ENCODE results near the gene SAT1. TPM values are rescaled to one million over a fixed set of nuclear protein-coding genes. Genes with fewer than 3 reads are reported as not detected.
A peak's percentile ranks its signal among the peaks of the same experiment; 100 is the strongest.

Gene SAT1
- polyA plus RNA-seq, 1 donor (not counting 4 experiments of a cell fraction or from before 2014, with no cell fraction given) = 1,607 TPM

DNA sequence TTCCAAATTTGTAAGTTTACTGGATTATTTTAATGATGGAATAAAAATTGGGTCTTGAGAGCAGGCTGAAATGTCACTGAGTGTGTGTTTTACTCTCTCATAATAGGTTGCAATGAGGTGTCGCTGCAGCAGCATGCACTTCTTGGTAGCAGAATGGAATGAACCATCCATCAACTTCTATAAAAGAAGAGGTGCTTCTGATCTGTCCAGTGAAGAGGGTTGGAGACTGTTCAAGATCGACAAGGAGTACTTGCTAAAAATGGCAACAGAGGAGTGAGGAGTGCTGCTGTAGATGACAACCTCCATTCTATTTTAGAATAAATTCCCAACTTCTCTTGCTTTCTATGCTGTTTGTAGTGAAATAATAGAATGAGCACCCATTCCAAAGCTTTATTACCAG lies 2.6 kb downstream of the SAT1 start:
- H3K4me2 ChIP-seq (ENCODE audit: control insufficient read depth, extremely low read depth, insufficient read depth, low read depth, low read length) = peak overlapping the region; percentile 71
- H3K9ac ChIP-seq (ENCODE audit: control insufficient read depth, extremely low read depth, insufficient read depth, low read length) = no peak overlapping the region
- H2AFZ ChIP-seq (ENCODE audit: control insufficient read depth, low read length) = no peak overlapping the region

DNA sequence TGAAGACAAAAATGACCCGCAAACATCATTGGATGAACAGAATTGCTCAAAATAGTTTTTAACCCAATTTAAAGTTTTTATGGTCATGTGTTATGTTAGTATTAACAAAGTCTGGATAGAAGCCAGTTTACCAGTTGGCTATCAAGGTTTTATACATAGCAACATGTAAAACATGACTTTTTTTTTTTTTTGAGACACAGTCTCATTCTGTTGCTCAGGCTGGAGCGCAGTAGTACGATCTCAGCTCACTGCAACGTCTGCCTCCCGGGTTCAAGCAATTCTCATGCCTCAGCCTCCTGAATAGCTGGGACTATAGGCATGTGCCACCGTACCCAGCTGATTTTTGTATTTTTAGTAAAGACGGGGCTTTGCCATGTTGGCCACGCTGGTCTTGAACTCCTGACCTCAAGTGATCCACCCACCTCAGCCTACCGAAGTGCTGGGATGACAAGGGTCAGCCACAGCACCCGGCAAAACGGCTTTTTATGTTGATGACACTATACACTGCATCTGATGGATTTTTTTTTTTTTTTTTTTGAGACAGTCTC lies 3.4 kb downstream of the SAT1 start:
- TF ChIP-seq, protein P1, sequence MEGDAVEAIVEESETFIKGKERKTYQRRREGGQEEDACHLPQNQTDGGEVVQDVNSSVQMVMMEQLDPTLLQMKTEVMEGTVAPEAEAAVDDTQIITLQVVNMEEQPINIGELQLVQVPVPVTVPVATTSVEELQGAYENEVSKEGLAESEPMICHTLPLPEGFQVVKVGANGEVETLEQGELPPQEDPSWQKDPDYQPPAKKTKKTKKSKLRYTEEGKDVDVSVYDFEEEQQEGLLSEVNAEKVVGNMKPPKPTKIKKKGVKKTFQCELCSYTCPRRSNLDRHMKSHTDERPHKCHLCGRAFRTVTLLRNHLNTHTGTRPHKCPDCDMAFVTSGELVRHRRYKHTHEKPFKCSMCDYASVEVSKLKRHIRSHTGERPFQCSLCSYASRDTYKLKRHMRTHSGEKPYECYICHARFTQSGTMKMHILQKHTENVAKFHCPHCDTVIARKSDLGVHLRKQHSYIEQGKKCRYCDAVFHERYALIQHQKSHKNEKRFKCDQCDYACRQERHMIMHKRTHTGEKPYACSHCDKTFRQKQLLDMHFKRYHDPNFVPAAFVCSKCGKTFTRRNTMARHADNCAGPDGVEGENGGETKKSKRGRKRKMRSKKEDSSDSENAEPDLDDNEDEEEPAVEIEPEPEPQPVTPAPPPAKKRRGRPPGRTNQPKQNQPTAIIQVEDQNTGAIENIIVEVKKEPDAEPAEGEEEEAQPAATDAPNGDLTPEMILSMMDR (optimal IDR thresholded peaks at IDR 0.05 in 1 of 3, IDR thresholded peaks at IDR 0.05 in 1 of 3, conservative IDR thresholded peaks at IDR 0.05 in 1 of 3; ENCODE audit: extremely low read depth in 1 of 3, insufficient read depth in 2 of 3, low read length in 3 of 3) = no peak
- TF ChIP-seq EZH2 (IDR thresholded peaks at IDR 0.05; ENCODE audit: low read length) = no peak
- Histone ChIP-seq H2AFZ (ENCODE audit: control insufficient read depth, low read length) (no peak overlapping the region), H3K9ac (ENCODE audit: control insufficient read depth, extremely low read depth, insufficient read depth, low read length) (no peak overlapping the region), H3K9me3 (ENCODE audit: control insufficient read depth, low read depth, low read length) (no peaks in the 10 kb centered on the region), H3K79me2 (ENCODE audit: control insufficient read depth, insufficient read depth, low read length) (peaks cover 5% of the 10 kb centered on the region), H3K27ac (ENCODE audit: control insufficient read depth, insufficient read depth, low read length) (no peak overlapping the region), H3K4me1 (ENCODE audit: control insufficient read depth, extremely low read depth, insufficient read depth, low read length) (peaks cover 10% of the 10 kb centered on the region), H3K36me3 (ENCODE audit: control insufficient read depth in 2 of 2, extremely low read depth in 1 of 2, insufficient read depth in 2 of 2, low read length in 2 of 2) (peaks cover 2 to 17% of the 10 kb centered on the region in 2 experiments), H3K4me3 (ENCODE audit: control insufficient read depth in 2 of 3, extremely low read depth in 1 of 3, insufficient read depth in 2 of 3, low read depth in 1 of 3, low read length in 3 of 3) (no peak overlapping the region), H3K9me1 (ENCODE audit: control insufficient read depth, extremely low read depth, insufficient read depth, low read length) (no peaks in the 10 kb centered on the region), H4K20me1 (ENCODE audit: control insufficient read depth, extremely low read depth, insufficient read depth, low read length) (peaks cover 6% of the 10 kb centered on the region), H3K27me3 (ENCODE audit: control insufficient read depth, extremely low read depth, insufficient read depth, low read length) (no peaks in the 10 kb centered on the region), H3K4me2 (ENCODE audit: control insufficient read depth, extremely low read depth, insufficient read depth, low read depth, low read length) (no peak overlapping the region)
- DNase-seq (ENCODE audit: low read depth, low spot score) = no peak
- no peak for FAIRE-seq
- dilution Hi-C loops (cut with MboI; ENCODE audit: extremely low pct_ligation_motif_present, low sequenced_read_pairs) = no loop called here

More for the DNA sequence above, 2.6 kb downstream of the SAT1 start:
- peak overlapping the region in 2 of 3 experiments; percentile 75 to 79 for H3K4me3 ChIP-seq (ENCODE audit: control insufficient read depth in 2 of 3, extremely low read depth in 1 of 3, insufficient read depth in 2 of 3, low read depth in 1 of 3, low read length in 3 of 3)
- H3K9me3 ChIP-seq (ENCODE audit: control insufficient read depth, low read depth, low read length) = no peaks in the 10 kb centered on the region
- dilution Hi-C loops (cut with MboI; ENCODE audit: extremely low pct_ligation_motif_present, low sequenced_read_pairs) = no loop called here
- H3K4me1 ChIP-seq (ENCODE audit: control insufficient read depth, extremely low read depth, insufficient read depth, low read length) = peaks cover 16% of the 10 kb centered on the region
- H4K20me1 ChIP-seq (ENCODE audit: control insufficient read depth, extremely low read depth, insufficient read depth, low read length) = peaks cover 6% of the 10 kb centered on the region
- no peaks in the 10 kb centered on the region for H3K9me1 ChIP-seq (ENCODE audit: control insufficient read depth, extremely low read depth, insufficient read depth, low read length)
- no peak overlapping the region for H3K27ac ChIP-seq (ENCODE audit: control insufficient read depth, insufficient read depth, low read length)
- TF ChIP-seq, protein P1 (optimal IDR thresholded peaks at IDR 0.05 in 1 of 3, IDR thresholded peaks at IDR 0.05 in 1 of 3, conservative IDR thresholded peaks at IDR 0.05 in 1 of 3; ENCODE audit: extremely low read depth in 1 of 3, insufficient read depth in 2 of 3, low read length in 3 of 3) = no peak
- FAIRE-seq (no peak), DNase-seq (ENCODE audit: low read depth, low spot score) (no peak)
- H3K27me3 ChIP-seq (ENCODE audit: control insufficient read depth, extremely low read depth, insufficient read depth, low read length) = no peaks in the 10 kb centered on the region
- H3K36me3 ChIP-seq (ENCODE audit: control insufficient read depth in 2 of 2, extremely low read depth in 1 of 2, insufficient read depth in 2 of 2, low read length in 2 of 2) = peaks cover 2 to 17% of the 10 kb centered on the region in 2 experiments
- peaks cover 5% of the 10 kb centered on the region for H3K79me2 ChIP-seq (ENCODE audit: control insufficient read depth, insufficient read depth, low read length)

Measured in keratinocyte (primary cell).